Measurements from ENCODE around the gene PGM5.

The PGM5 gene

DNA sequence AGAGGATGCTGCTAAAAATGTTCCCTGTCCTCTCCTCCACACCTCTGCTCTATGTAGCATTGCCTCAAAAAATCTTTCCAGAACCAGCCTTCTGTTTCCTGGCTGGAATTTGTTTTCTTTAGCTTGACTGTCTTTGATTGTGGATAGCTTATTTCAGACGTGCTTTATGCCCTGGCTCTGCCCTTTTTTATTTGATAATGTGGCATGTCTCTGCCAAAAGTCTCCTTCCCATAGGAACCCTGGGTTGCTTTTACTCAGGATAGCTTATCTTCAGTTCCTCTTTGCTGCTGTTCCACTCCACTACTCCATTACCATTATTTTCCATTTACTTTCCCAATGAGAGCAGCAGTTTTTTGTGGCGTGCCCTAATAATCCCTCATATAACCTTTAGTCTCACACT is 185.2 kb downstream of the PGM5 start:
- no peak for DNase-seq

DNA sequence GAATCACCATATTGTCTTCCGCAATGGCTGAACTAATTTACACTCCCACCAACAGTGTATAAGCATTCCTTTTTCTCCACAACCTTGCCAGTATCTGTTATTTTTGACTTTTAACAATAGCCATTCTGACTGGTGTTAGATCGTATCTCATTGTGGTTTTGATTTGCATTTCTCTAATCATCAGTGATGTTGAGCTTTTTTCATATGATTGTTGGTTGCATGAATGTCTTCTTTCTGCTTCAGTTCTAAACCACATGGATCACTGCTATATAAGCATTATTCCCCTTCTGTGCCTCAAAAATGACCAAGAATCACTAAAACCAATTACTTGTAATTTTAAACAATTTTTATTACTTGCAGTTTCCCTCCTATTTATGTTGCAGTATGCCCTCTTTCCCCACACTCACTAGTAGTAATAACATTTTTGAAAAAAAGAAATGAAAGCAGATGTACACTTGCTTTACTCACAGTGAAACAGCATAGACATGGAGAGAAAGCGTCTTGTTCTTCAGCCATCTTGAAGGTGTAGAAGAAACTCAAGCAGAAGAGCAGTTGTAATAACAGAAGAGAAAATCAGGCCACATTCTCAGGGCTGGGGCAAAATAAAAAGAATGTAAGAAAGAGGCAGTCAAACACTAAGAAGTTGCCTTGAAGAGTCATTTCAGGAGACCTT is 188.8 kb downstream of the PGM5 start:
- DNase-seq: no peak

- no peak for DNase-seq
Measured at GRCh38 chr9:68546596-68547390, 190.4 kb downstream of the PGM5 start.

DNA sequence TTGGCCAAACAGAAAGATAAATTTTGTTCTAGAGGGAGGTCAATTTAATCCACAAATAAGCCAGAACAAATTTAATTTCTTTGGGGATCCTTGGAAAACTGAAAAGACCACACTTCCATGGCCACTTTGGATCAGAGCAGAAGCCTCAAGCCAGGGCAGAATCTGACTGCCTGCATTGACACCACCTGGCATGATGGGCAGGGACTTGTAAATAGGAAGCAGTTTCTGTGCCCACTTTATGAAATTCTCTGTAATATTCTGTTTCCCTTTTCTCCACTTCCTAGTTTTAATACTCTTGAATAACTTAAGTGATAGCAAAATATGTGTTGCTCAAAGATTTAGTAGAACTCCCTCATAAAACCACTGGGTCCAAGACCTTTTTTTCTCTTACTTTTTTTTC is 191.0 kb downstream of the PGM5 start:
- DNase-seq: no peak

- no peak for DNase-seq
Measured at GRCh38 chr9:68548241-68548640, 191.8 kb downstream of the PGM5 start.

- no peak for DNase-seq
Measured at GRCh38 chr9:68551191-68551590, 194.8 kb downstream of the PGM5 start.

DNA sequence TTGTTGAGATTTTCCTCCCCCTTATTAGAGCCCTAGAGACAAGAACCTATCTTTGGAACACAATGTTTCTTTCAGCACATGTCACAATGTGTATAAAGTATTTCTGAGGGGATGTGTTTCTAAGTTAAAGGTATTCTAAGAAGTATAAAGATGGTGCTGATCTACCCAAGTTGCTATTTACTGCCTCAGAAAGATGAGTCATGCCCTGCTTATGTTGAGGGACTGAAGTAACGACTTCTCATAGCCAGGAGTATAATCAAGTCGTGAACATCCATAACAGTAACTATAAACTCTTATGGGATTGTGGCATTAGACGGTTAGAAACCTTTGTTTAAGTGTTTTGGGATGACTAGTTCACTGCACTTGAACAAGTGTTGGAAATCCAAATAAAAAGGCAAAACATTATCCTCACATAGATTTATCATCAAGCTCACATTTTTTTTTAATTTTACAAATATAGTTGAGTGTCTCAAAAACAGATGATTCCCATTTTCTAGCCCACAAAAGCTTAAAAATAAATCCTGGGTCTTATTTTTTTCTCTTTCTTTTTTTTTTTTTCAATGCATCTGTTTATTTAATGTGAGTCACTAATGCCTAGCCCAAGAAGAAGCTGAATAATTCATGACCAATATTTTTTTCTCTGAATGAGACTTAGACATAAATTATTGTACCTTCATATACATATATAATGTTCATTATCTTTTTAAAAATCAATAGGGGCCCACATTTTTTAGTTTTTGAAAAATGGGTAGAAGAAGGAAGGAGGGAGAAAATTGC is 196.5 kb downstream of the PGM5 start:
- no peak for DNase-seq

- DNase-seq: no peak
Measured at GRCh38 chr9:68555437-68556150, 199.2 kb downstream of the PGM5 start.

GRCh38 chr9:68558545-68558944 is 202.1 kb downstream of the PGM5 start:
- DNase-seq: no peak

GRCh38 chr9:68560071-68560844 is 203.8 kb downstream of the PGM5 start:
- DNase-seq: no peak

DNA sequence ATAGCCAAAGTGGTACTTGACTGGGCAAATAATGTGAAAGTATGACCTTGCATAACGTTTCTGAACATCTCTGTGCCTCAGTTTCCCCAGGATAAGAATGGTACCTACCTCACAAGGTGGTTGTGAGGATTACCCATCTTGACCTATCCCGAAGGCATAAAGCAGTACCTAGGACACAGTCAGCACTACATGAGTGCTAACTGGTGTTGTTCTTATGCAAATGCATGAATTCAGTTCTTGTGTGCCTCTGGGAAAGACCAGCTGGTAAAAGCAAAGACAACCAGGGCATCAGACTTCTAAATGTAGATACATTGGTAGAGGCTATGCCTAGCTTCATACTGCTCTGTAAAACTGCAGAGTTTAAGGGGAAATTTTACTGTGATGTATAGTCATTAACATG is 206.1 kb downstream of the PGM5 start:
- DNase-seq: no peak

GRCh38 chr9:68567565-68567964 is 211.2 kb downstream of the PGM5 start:
- DNase-seq: no peak

DNA sequence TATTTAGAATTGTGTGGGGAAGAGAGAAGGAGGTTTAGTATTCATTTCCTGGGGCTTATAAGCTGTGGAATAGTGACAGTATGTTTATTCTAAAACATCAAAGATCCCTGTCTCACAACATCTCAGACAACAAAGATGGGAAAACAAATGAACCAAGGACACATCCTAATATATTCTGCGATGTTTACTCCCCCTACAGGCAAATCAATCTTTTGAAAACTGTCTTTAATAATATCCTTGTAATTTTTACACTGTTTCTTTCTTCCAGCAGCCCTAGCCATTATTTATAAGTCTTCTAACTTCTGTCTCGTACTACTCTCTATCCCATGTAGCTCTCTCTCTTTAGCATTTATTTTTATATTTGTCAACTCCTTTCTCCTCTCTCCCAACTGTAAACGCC is 217.7 kb downstream of the PGM5 start:
- no peak for DNase-seq

- no peak for DNase-seq
Measured at GRCh38 chr9:68575817-68576216, 219.4 kb downstream of the PGM5 start.

DNA sequence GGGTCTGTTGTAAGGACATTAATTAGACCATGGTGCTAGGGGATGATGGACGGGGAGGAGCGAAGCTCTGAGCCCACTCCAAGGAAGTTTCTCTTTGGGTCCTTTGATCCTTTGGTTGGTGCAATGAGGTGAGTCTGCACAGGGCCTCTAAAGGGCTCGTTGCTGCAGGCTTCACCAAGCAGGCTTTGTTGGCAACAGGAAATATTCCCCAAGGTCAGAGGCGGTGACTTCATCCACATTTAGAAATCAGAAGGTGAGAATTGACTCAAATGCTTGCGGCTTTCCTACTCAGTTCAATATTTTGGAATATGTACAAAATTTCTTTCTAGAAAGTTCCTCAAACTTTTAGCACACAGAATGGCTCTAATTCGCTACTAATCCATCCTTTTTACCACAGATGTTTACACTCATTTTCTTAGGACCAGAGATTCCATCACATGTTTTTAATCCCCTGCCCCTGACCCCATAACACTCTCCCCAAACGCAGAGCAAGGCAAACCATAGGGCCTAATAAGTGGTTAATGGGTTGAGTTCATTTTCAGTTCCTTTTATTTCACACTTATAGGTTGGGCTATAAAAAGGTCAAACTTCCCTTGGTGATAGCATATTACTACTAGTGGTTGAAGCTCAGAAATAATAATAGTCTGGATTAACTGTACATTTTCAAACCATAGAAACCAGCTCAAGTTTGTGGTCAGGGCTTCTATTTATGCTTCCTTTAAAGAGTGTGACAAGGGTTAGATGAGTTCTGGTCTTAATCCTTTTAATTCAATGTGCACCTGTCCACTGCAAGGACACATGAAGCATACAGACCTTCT is 221.6 kb downstream of the PGM5 start:
- no peak for DNase-seq

Data from COR-L47 (cell line).